Activated CD4-positive, alpha-beta memory T cell treated with anti-CD3 and anti-CD28 coated beads for 36 hours (primary cell): ENCODE data around the gene ANKRD24. TPM values are rescaled to one million over a fixed set of nuclear protein-coding genes. Genes with fewer than 3 reads are reported as not detected.
"Not testable (repeated sequence)": the region's sequence is repeated elsewhere in the genome, so short reads cannot be mapped to it uniquely, and the experiment has no call there.

Source experiments
- CTCF ChIA-PET: fragments of 350-600 bp; sonication (Branson Sonifier 250); formaldehyde crosslinking; loops from one replicate; lab custom pipeline; 2021; ENCODE audit warnings: antibody characterized with exemption, inconsistent platforms; lab: Charles Lee
- POLR2A ChIA-PET: fragments of 350-600 bp; sonication (Branson Sonifier 250); formaldehyde crosslinking; loops from one replicate; lab custom pipeline; 2021; ENCODE audit warnings: antibody characterized with exemption; lab: Charles Lee
- DNase-seq: peaks from one replicate; pipeline ENCODE4 v3.0.0-alpha.2; 2020
- H3K27ac Mint-ChIP-seq: one replicate; pipeline ENCODE4 v1.8.0; 2021; ENCODE audit warnings: mixed read lengths
- H3K27me3 Mint-ChIP-seq: one replicate; pipeline ENCODE4 v1.8.0; 2021; ENCODE audit warnings: mixed read lengths
- H3K36me3 Mint-ChIP-seq: one replicate; pipeline ENCODE4 v1.8.0; 2021; ENCODE audit warnings: mixed read lengths
- H3K4me1 Mint-ChIP-seq: one replicate; pipeline ENCODE4 v1.8.0; 2021; ENCODE audit warnings: low read depth, mixed read lengths
- H3K4me3 Mint-ChIP-seq: one replicate; pipeline ENCODE4 v1.8.0; 2021; ENCODE audit warnings: mild to moderate bottlenecking, mixed read lengths
- H3K9me3 Mint-ChIP-seq: one replicate; pipeline ENCODE4 v1.8.0; 2021; ENCODE audit warnings: mixed read lengths
- intact Hi-C: fragments of 100-400 bp; cut with micrococcal nuclease; formaldehyde crosslinking; loops from one replicate; pipeline ENCODE4 v1.15.1; 2023
- total RNA-seq, 2 experiments: library from RNA; stranded (reverse); gene quantifications; one replicate each; pipeline ENCODE4 v1.2.3, GENCODE V29; 2021

The ANKRD24 gene
- total RNA-seq, 2 experiments from 2014 or later, result 1.7 to 1.8 TPM

GRCh38 chr19:4241824-4242430 is 59.4 kb downstream of the ANKRD24 start:
- no peak overlapping the region for H3K27ac Mint-ChIP-seq
- ChIA-PET POLR2A (interaction anchor here (0.6 kb wide), 1 partner anchor 20 kb away, joined by 3 read pairs; no protein-coding TSS in a partner anchor), CTCF (interaction anchor here (1.3 to 1.5 kb wide), 2 partner anchors 9 to 25 kb away, joined by 3 to 4 read pairs; no protein-coding TSS in a partner anchor)
- no peaks in the 10 kb centered on the region for H3K27me3 Mint-ChIP-seq
- intact Hi-C loops, result no loop called here
- DNase-seq, result no peak
- peaks cover 8% of the 10 kb centered on the region for H3K9me3 Mint-ChIP-seq
- H3K36me3 Mint-ChIP-seq, result peaks cover 2% of the 10 kb centered on the region
- H3K4me3 Mint-ChIP-seq, result no peak overlapping the region
- peaks cover 5% of the 10 kb centered on the region for H3K4me1 Mint-ChIP-seq

- intact Hi-C loops, result loop anchor here (2.0 kb wide), 1 partner anchor 17 kb away; the partner anchor contains the start of gene EBI3
- H3K27ac Mint-ChIP-seq, CTCF ChIA-PET, DNase-seq, H3K27me3 Mint-ChIP-seq, H3K9me3 Mint-ChIP-seq, POLR2A ChIA-PET: not testable (repeated sequence)
- Mint-ChIP-seq H3K4me1 (peaks cover 19% of the 10 kb centered on the region), H3K4me3 (peak overlapping the region; percentile 83), H3K36me3 (peaks cover 23% of the 10 kb centered on the region)
Measured at GRCh38 chr19:4245938-4246337, 63.4 kb downstream of the ANKRD24 start.

GRCh38 chr19:4246767-4247593 is 64.5 kb downstream of the ANKRD24 start, which contains the start of gene YJU2:
TSS of gene YJU2 (plus strand) at chr19:4247080. CDS start at chr19:4247147, 67 bp downstream.
- Mint-ChIP-seq H3K9me3 (peaks cover 2% of the 10 kb centered on the region), H3K4me1 (peaks cover 19% of the 10 kb centered on the region), H3K36me3 (peaks cover 31% of the 10 kb centered on the region), H3K27ac (peak within 1 kb of the TSS; percentile 96), H3K27me3 (no peaks in the 10 kb centered on the region), H3K4me3 (peak within 1 kb of the TSS; percentile 83)
- CTCF ChIA-PET, result interaction anchor here (0.7 to 4.1 kb wide), 11 partner anchors 14 to 777 kb away, joined by 3 to 19 read pairs (median 4); partner anchors contain the start of genes EBI3, MPND, MRPL54 and SH3GL1
- POLR2A ChIA-PET, result interaction anchor here (0.8 to 1.2 kb wide), 6 partner anchors 17 to 262 kb away, joined by 3 to 4 read pairs (median 4); partner anchors contain the start of genes CHAF1A, EBI3, EEF2 and MPND
- peak; percentile 99 for DNase-seq
- intact Hi-C loops, result loop anchor here (1.0 to 2.0 kb wide), 4 partner anchors 18 to 224 kb away; partner anchors contain the start of genes CHAF1A and EBI3

- POLR2A ChIA-PET, result no interaction called here
- Mint-ChIP-seq H3K27me3 (no peaks in the 10 kb centered on the region), H3K9me3 (peaks cover 6% of the 10 kb centered on the region), H3K4me3 (no peak overlapping the region), H3K36me3 (peaks cover 45% of the 10 kb centered on the region), H3K4me1 (no peaks in the 10 kb centered on the region), H3K27ac (no peak overlapping the region)
- CTCF ChIA-PET, result interaction anchor here (0.9 to 1.4 kb wide), 3 partner anchors 11 to 64 kb away, joined by 3 to 7 read pairs (median 4); no protein-coding TSS in a partner anchor
- intact Hi-C loops, result no loop called here
- DNase-seq, result peak; percentile 22
Measured at GRCh38 chr19:4256563-4256962, 74.1 kb downstream of the ANKRD24 start.

DNA sequence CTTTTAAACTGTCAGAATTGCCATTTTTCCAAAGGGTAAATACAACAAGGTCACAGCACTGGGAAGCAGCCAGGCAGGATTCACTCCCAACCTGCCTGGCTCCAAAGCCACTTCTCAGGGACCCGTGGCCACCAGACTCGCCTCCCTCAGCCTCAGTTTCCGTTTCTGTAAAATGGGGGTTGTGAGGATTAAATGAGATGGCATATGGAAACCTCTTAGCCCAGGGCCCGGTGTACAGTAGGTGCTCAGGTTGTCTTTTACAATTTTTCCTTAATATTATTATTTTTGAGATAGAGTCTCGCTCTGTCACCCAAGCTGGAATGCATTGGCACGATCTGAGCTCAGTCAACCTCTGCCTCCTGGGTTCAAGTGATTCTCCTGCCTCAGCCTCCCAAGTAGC is 74.5 kb downstream of the ANKRD24 start:
- ChIA-PET CTCF (interaction anchor here (0.6 to 1.4 kb wide), 3 partner anchors 10 to 42 kb away, joined by 3 to 7 read pairs (median 4); no protein-coding TSS in a partner anchor), POLR2A (no interaction called here)
- Mint-ChIP-seq H3K9me3 (peaks cover 6% of the 10 kb centered on the region), H3K36me3 (peaks cover 41% of the 10 kb centered on the region), H3K27ac (no peak overlapping the region), H3K4me3 (no peak overlapping the region), H3K27me3 (no peaks in the 10 kb centered on the region), H3K4me1 (no peaks in the 10 kb centered on the region)
- intact Hi-C loops, result no loop called here
- no peak for DNase-seq

DNA sequence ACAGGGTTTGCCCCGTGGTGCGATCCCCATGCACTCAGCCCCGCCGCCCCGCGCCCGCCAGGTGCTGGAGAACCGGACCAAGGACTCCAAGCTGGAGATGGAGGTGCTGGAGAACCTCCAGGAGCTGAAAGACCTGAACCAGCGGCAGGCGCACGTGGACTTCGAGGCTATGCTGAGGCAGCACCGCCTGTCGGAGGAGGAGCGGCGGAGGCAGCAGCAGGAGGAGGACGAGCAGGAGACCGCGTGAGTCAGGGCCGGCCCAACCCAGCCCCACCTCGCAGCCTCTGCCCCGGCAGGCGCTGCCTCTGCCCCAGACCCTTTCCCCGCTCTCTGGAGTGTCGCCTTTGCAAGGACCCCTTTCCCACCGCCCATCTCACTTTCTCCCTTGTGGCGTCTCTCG is 75.7 kb downstream of the ANKRD24 start:
- Mint-ChIP-seq H3K27me3 (no peaks in the 10 kb centered on the region), H3K27ac (no peak overlapping the region), H3K4me1 (no peaks in the 10 kb centered on the region), H3K4me3 (no peak overlapping the region), H3K36me3 (peaks cover 34% of the 10 kb centered on the region), H3K9me3 (peaks cover 6% of the 10 kb centered on the region)
- intact Hi-C loops, result no loop called here
- CTCF ChIA-PET, result no interaction called here
- DNase-seq, result no peak
- POLR2A ChIA-PET, result no interaction called here

DNA sequence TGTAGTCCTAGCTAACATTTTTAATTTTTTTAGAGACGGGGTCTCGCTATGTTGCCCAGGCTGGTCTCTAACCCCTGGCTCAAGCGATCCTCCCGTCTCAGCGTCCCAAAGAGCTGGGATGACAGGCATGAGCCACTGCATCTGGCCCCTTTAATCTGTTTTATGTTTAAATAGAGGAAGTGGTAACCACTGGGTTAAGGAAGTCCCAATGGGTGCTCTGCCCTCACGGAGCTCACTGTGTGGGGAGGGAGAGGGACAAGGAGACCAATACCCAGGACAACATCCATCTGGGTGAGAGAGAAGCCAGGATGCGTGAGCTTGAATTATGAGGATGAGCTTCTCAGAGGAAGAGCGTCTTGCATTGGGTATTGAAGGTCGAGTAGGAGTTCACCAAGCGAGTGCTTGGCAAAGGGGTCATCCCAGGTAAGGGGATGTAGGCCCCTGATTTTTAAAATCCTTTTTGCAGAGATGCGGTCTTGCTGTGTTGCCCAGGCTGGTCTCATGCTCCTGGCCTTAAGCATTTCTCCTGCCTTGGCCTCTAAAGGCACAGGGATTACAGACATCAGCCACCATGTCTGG is 78.2 kb downstream of the ANKRD24 start:
- Mint-ChIP-seq H3K27ac (no peak overlapping the region), H3K9me3 (peaks cover 6% of the 10 kb centered on the region), H3K36me3 (peaks cover 25% of the 10 kb centered on the region), H3K27me3 (no peaks in the 10 kb centered on the region), H3K4me3 (no peak overlapping the region), H3K4me1 (peaks cover 5% of the 10 kb centered on the region)
- intact Hi-C loops, result loop anchor here (10.0 kb wide), 1 partner anchor 264 kb away; no protein-coding TSS in a partner anchor
- ChIA-PET CTCF (no interaction called here), POLR2A (interaction anchor here (0.6 kb wide), 1 partner anchor 147 kb away, joined by 3 read pairs; no protein-coding TSS in a partner anchor)
- DNase-seq, result no peak

GRCh38 chr19:4264812-4265211 is 82.3 kb downstream of the ANKRD24 start:
- Mint-ChIP-seq H3K36me3 (peaks cover 30% of the 10 kb centered on the region), H3K27ac (peak overlapping the region; percentile 57), H3K4me3 (no peak overlapping the region), H3K27me3 (no peaks in the 10 kb centered on the region), H3K4me1 (peaks cover 7% of the 10 kb centered on the region), H3K9me3 (no peaks in the 10 kb centered on the region)
- ChIA-PET CTCF (interaction anchor here (1.3 kb wide), 1 partner anchor 88 kb away, joined by 3 read pairs; no protein-coding TSS in a partner anchor), POLR2A (interaction anchor here (1.6 kb wide), 1 partner anchor 97 kb away, joined by 3 read pairs; no protein-coding TSS in a partner anchor)
- intact Hi-C loops, result loop anchor here (10.0 kb wide), 1 partner anchor 260 kb away; no protein-coding TSS in a partner anchor
- no peak for DNase-seq

GRCh38 chr19:4266253-4267000 is 83.9 kb downstream of the ANKRD24 start:
- POLR2A ChIA-PET, result interaction anchor here (1.1 kb wide), 1 partner anchor 10 kb away, joined by 3 read pairs; no protein-coding TSS in a partner anchor

GRCh38 chr19:4267101-4267900 is 84.8 kb downstream of the ANKRD24 start:
- no peak overlapping the region for H3K4me3 Mint-ChIP-seq
- intact Hi-C loops, result loop anchor here (1.0 to 10.0 kb wide), 3 partner anchors 85 to 258 kb away; no protein-coding TSS in a partner anchor
- no peaks in the 10 kb centered on the region for H3K9me3 Mint-ChIP-seq
- peaks cover 32% of the 10 kb centered on the region for H3K36me3 Mint-ChIP-seq
- no peak overlapping the region for H3K27ac Mint-ChIP-seq
- CTCF ChIA-PET, result interaction anchor here (0.7 to 5.4 kb wide), 39 partner anchors 11 to 258 kb away, joined by 3 to 93 read pairs (median 4); partner anchors contain the start of genes CHAF1A, FSD1, MPND and SH3GL1
- peak; percentile 68 for DNase-seq
- POLR2A ChIA-PET, result interaction anchor here (1.1 kb wide), 1 partner anchor 9 kb away, joined by 3 read pairs; no protein-coding TSS in a partner anchor
- no peaks in the 10 kb centered on the region for H3K27me3 Mint-ChIP-seq
- peaks cover 7% of the 10 kb centered on the region for H3K4me1 Mint-ChIP-seq

More at GRCh38 chr19:4266253-4267000, 83.9 kb downstream of the ANKRD24 start:
- DNase-seq, result no peak
- CTCF ChIA-PET, result interaction anchor here (0.7 to 5.4 kb wide), 33 partner anchors 10 to 259 kb away, joined by 3 to 93 read pairs (median 4); partner anchors contain the start of genes CHAF1A, FSD1, MPND and SH3GL1
- Mint-ChIP-seq H3K27ac (no peak overlapping the region), H3K4me1 (peaks cover 7% of the 10 kb centered on the region), H3K4me3 (no peak overlapping the region), H3K27me3 (no peaks in the 10 kb centered on the region), H3K36me3 (peaks cover 29% of the 10 kb centered on the region), H3K9me3 (no peaks in the 10 kb centered on the region)
- intact Hi-C loops, result loop anchor here (10.0 kb wide), 1 partner anchor 258 kb away; no protein-coding TSS in a partner anchor
